ENCODE measurements around the gene PCDH18.

DNA sequence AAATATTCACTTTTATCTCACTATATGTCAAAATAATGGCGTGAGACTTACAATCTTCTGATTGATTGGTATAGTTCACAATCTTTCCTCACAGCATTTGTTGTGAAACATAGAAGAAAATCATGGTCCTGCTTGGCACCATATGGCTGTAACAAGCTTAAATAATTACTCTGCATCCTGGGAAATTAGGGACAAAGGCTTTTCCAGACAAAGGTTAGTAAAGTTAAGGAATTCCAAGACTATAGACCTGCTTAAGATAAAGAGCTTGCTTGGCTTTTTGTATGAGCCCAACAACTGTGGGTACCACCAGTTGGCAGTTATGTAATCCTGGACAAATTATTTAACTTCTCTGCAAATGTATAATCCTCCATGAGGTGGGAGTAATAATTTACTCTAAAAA, 3.4 kb upstream of the PCDH18 start:
- TF ChIP-seq, protein P1, sequence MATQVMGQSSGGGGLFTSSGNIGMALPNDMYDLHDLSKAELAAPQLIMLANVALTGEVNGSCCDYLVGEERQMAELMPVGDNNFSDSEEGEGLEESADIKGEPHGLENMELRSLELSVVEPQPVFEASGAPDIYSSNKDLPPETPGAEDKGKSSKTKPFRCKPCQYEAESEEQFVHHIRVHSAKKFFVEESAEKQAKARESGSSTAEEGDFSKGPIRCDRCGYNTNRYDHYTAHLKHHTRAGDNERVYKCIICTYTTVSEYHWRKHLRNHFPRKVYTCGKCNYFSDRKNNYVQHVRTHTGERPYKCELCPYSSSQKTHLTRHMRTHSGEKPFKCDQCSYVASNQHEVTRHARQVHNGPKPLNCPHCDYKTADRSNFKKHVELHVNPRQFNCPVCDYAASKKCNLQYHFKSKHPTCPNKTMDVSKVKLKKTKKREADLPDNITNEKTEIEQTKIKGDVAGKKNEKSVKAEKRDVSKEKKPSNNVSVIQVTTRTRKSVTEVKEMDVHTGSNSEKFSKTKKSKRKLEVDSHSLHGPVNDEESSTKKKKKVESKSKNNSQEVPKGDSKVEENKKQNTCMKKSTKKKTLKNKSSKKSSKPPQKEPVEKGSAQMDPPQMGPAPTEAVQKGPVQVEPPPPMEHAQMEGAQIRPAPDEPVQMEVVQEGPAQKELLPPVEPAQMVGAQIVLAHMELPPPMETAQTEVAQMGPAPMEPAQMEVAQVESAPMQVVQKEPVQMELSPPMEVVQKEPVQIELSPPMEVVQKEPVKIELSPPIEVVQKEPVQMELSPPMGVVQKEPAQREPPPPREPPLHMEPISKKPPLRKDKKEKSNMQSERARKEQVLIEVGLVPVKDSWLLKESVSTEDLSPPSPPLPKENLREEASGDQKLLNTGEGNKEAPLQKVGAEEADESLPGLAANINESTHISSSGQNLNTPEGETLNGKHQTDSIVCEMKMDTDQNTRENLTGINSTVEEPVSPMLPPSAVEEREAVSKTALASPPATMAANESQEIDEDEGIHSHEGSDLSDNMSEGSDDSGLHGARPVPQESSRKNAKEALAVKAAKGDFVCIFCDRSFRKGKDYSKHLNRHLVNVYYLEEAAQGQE (IDR thresholded peaks at IDR 0.05; ENCODE audit: insufficient read depth in 1 of 2, low read depth in 2 of 2, low read length in 2 of 2) = no peak
- TF ChIP-seq SIN3A (IDR thresholded peaks at IDR 0.05; ENCODE audit: borderline replicate concordance, insufficient read depth, low read length) (no peak), FOXP2 (optimal IDR thresholded peaks at IDR 0.05; ENCODE audit: borderline replicate concordance, extremely low read depth, extremely low read length, insufficient read depth) (no peak)
